ENCODE measurements around the gene APOO. TPM values are rescaled to one million over a fixed set of nuclear protein-coding genes. Genes with fewer than 3 reads are reported as not detected.

APOO gene
- total RNA-seq, 1 donor from 2014 or later = 18.3 TPM

GRCh38 chrX:23908219-23909004, 674 bp upstream of the APOO start:
- no peaks in the 10 kb centered on the region for H3K9me3 Mint-ChIP-seq (ENCODE audit: unreplicated experiment)
- H3K27me3 Mint-ChIP-seq (ENCODE audit: unreplicated experiment) = peaks cover 2% of the 10 kb centered on the region
- peak; percentile 16 for TF ChIP-seq CTCF (IDR thresholded peaks at IDR 0.05; ENCODE audit: unreplicated experiment)
- no peaks in the 10 kb centered on the region for H3K36me3 Mint-ChIP-seq (ENCODE audit: low read depth, unreplicated experiment)
- peaks cover 6% of the 10 kb centered on the region for H3K4me1 Mint-ChIP-seq (ENCODE audit: unreplicated experiment)
- H3K4me3 Mint-ChIP-seq (ENCODE audit: unreplicated experiment) = peak overlapping the region; percentile 83
- peak overlapping the region; percentile 61 for H3K27ac Mint-ChIP-seq (ENCODE audit: unreplicated experiment)
- peak; percentile 13 for DNase-seq (ENCODE audit: low spot score)

- no peak for DNase-seq (ENCODE audit: low spot score)
- Mint-ChIP-seq H3K9me3 (ENCODE audit: unreplicated experiment) (no peaks in the 10 kb centered on the region), H3K27ac (ENCODE audit: unreplicated experiment) (no peak overlapping the region), H3K27me3 (ENCODE audit: unreplicated experiment) (peaks cover 2% of the 10 kb centered on the region), H3K4me1 (ENCODE audit: unreplicated experiment) (peaks cover 6% of the 10 kb centered on the region), H3K36me3 (ENCODE audit: low read depth, unreplicated experiment) (no peaks in the 10 kb centered on the region), H3K4me3 (ENCODE audit: unreplicated experiment) (peak overlapping the region; percentile 89)
- TF ChIP-seq CTCF (IDR thresholded peaks at IDR 0.05; ENCODE audit: unreplicated experiment) = no peak
Observed at GRCh38 chrX:23907111-23907497, 634 bp downstream of the APOO start.

- H3K27ac Mint-ChIP-seq (ENCODE audit: unreplicated experiment) = peak overlapping the region; percentile 67
Observed at GRCh38 chrX:23904096-23904495, 3.6 kb downstream of the APOO start.

GRCh38 chrX:23902419-23902818, 5.3 kb downstream of the APOO start:
- Mint-ChIP-seq H3K4me1 (ENCODE audit: unreplicated experiment) (peaks cover 6% of the 10 kb centered on the region), H3K9me3 (ENCODE audit: unreplicated experiment) (no peaks in the 10 kb centered on the region), H3K27me3 (ENCODE audit: unreplicated experiment) (peaks cover 2% of the 10 kb centered on the region), H3K36me3 (ENCODE audit: low read depth, unreplicated experiment) (no peaks in the 10 kb centered on the region), H3K27ac (ENCODE audit: unreplicated experiment) (no peak overlapping the region), H3K4me3 (ENCODE audit: unreplicated experiment) (no peak overlapping the region)
- TF ChIP-seq CTCF (IDR thresholded peaks at IDR 0.05; ENCODE audit: unreplicated experiment) = peak; percentile 54
- DNase-seq (ENCODE audit: low spot score) = no peak

More at GRCh38 chrX:23904096-23904495, 3.6 kb downstream of the APOO start:
- no peak for DNase-seq (ENCODE audit: low spot score)
- peaks cover 2% of the 10 kb centered on the region for H3K27me3 Mint-ChIP-seq (ENCODE audit: unreplicated experiment)
- no peak overlapping the region for H3K4me3 Mint-ChIP-seq (ENCODE audit: unreplicated experiment)
- no peaks in the 10 kb centered on the region for H3K36me3 Mint-ChIP-seq (ENCODE audit: low read depth, unreplicated experiment)
- TF ChIP-seq CTCF (IDR thresholded peaks at IDR 0.05; ENCODE audit: unreplicated experiment) = no peak
- no peaks in the 10 kb centered on the region for H3K9me3 Mint-ChIP-seq (ENCODE audit: unreplicated experiment)
- peaks cover 6% of the 10 kb centered on the region for H3K4me1 Mint-ChIP-seq (ENCODE audit: unreplicated experiment)

GRCh38 chrX:23901805-23902204, 5.9 kb downstream of the APOO start:
- no peak overlapping the region for H3K27ac Mint-ChIP-seq (ENCODE audit: unreplicated experiment)
- TF ChIP-seq CTCF (IDR thresholded peaks at IDR 0.05; ENCODE audit: unreplicated experiment) = no peak
- peak; percentile 27 for DNase-seq (ENCODE audit: low spot score)

More at GRCh38 chrX:23901805-23902204, 5.9 kb downstream of the APOO start:
- Mint-ChIP-seq H3K4me3 (ENCODE audit: unreplicated experiment) (no peak overlapping the region), H3K9me3 (ENCODE audit: unreplicated experiment) (no peaks in the 10 kb centered on the region), H3K4me1 (ENCODE audit: unreplicated experiment) (peaks cover 6% of the 10 kb centered on the region), H3K27me3 (ENCODE audit: unreplicated experiment) (peaks cover 2% of the 10 kb centered on the region), H3K36me3 (ENCODE audit: low read depth, unreplicated experiment) (no peaks in the 10 kb centered on the region)
